H1 (cell line): Measurements from ENCODE around the gene PRSS2. TPM values are rescaled to one million over a fixed set of nuclear protein-coding genes. Genes with fewer than 3 reads are reported as not detected.

ENCODE experiments used
- ATF3 ChIP-seq: IDR thresholded peaks from 2 replicates; pipeline ENCODE4 v1.6.1; 2011; ENCODE audit warnings: low read depth, mild to moderate bottlenecking, low read length; ENCODE audit not compliant: insufficient read depth
- CEBPB ChIP-seq: IDR thresholded peaks from 2 replicates; pipeline ENCODE4 v1.6.1; 2012; ENCODE audit warnings: low read depth, low read length
- CHD2 ChIP-seq: IDR thresholded peaks from 2 replicates; pipeline ENCODE4 v1.6.1; 2012; ENCODE audit warnings: low read length, improper control_type of control experiment
- POLR2AphosphoS5 ChIP-seq: IDR thresholded peaks from 2 replicates; pipeline ENCODE4 v1.6.1; 2011; ENCODE audit warnings: low read depth, low read length
- SAP30 ChIP-seq: fragments of 300-600 bp; sonication (generic); IDR thresholded peaks from 2 replicates; pipeline ENCODE4 v1.7.1; 2012; ENCODE audit warnings: low read length, moderate library complexity, mild to moderate bottlenecking, inconsistent platforms; ENCODE audit not compliant: insufficient read depth, insufficient replicate concordance
- SUZ12 ChIP-seq: fragments of 200-600 bp; sonication (generic); IDR thresholded peaks from 2 replicates; pipeline ENCODE4 v1.6.1; 2012; ENCODE audit warnings: mild to moderate bottlenecking, inconsistent platforms, low read length, moderate library complexity, mixed read lengths
- TBP ChIP-seq: IDR thresholded peaks from 2 replicates; pipeline ENCODE4 v1.6.1; 2011; ENCODE audit warnings: low read depth, low read length, improper control_type of control experiment
- polyA plus RNA-seq, 7 experiments: library from polyadenylated mRNA; depleted of rRNA in 3 of 7; stranded (reverse) in 5 of 7; unstranded in 2 of 7; fragments of >200 nt in 5 of 7; fragments of 200-250 nt in 2 of 7; gene quantifications; 1 replicate in 5 of 7; 2 replicates in 1 of 7; 4 replicates in 1 of 7; pipeline versions ENCODE4 v1.2.1 to v1.2.3, GENCODE V29; 2011 to 2013; ENCODE audit warnings: missing spikeins in 2 of 7, mixed read lengths in 2 of 7
- total RNA-seq: library from RNA; stranded (reverse); fragmentation: NEBNext Ultra II Directional; extraction: Animal tissue kit (Norgen Biotek cat#: 25700); gene quantifications from 2 replicates; pipeline ENCODE4 v1.2.1, GENCODE V29; 2021

PRSS2 gene
- total and polyA plus RNA-seq, 2 of the 8 experiments (the other 6 are each of a cell fraction or from before 2014, with no cell fraction given) = not detected

GRCh38 chr7:142782922-142783900 lies 12.4 kb downstream of the PRSS2 start (continued):
- TF ChIP-seq ATF3 (peak; percentile 57; the same call in 1 of the 2 replicates), CEBPB (no peak), SUZ12 (no peak), CHD2 (no peak), SAP30 (no peak), POLR2AphosphoS5 (no peak), TBP (no peak)
